Measurements from ENCODE around the gene SIRT2. TPM values are rescaled to one million over a fixed set of nuclear protein-coding genes. Genes with fewer than 3 reads are reported as not detected.
"Not testable (repeated sequence)": the region's sequence is repeated elsewhere in the genome, so short reads cannot be mapped to it uniquely, and the experiment has no call there.

Gene SIRT2
- total RNA-seq, 1 donor from 2014 or later: 38.0 TPM

GRCh38 chr19:38877781-38878574, 21.4 kb downstream of the SIRT2 start, which contains the start of gene RINL:
TSS of gene RINL (minus strand) at chr19:38878275. CDS start at chr19:38876742, 1,533 bp downstream.
- Mint-ChIP-seq H3K4me3 (ENCODE audit: low read depth) (no peak within 1 kb of the TSS), H3K4me1 (ENCODE audit: low read depth) (peaks cover 18% of the 10 kb centered on the region), H3K36me3 (ENCODE audit: insufficient read depth) (peaks cover 1% of the 10 kb centered on the region), H3K27me3 (no peaks in the 10 kb centered on the region), H3K9me3 (ENCODE audit: low read depth) (no peaks in the 10 kb centered on the region), H3K27ac (peak within 1 kb of the TSS; percentile 74)
- no peak for TF ChIP-seq CTCF (IDR thresholded peaks at IDR 0.05; ENCODE audit: unreplicated experiment)
- DNase-seq (ENCODE audit: low spot score, unreplicated experiment): no peak

GRCh38 chr19:38875656-38876395, 23.6 kb downstream of the SIRT2 start:
- H3K27ac Mint-ChIP-seq: peak overlapping the region; percentile 81

GRCh38 chr19:38873400-38873799, 26.0 kb downstream of the SIRT2 start:
- not testable (repeated sequence) for H3K27me3 Mint-ChIP-seq; H3K27ac Mint-ChIP-seq; H3K4me3 Mint-ChIP-seq (ENCODE audit: low read depth); DNase-seq (ENCODE audit: low spot score, unreplicated experiment); H3K36me3 Mint-ChIP-seq (ENCODE audit: insufficient read depth); H3K9me3 Mint-ChIP-seq (ENCODE audit: low read depth)
- peaks cover 18% of the 10 kb centered on the region for H3K4me1 Mint-ChIP-seq (ENCODE audit: low read depth)

More at GRCh38 chr19:38875656-38876395, 23.6 kb downstream of the SIRT2 start:
- Mint-ChIP-seq H3K4me3 (ENCODE audit: low read depth) (no peak overlapping the region), H3K9me3 (ENCODE audit: low read depth) (no peaks in the 10 kb centered on the region), H3K36me3 (ENCODE audit: insufficient read depth) (no peaks in the 10 kb centered on the region), H3K4me1 (ENCODE audit: low read depth) (peaks cover 18% of the 10 kb centered on the region), H3K27me3 (no peaks in the 10 kb centered on the region)
- no peak for DNase-seq (ENCODE audit: low spot score, unreplicated experiment)
- no peak for TF ChIP-seq CTCF (IDR thresholded peaks at IDR 0.05; ENCODE audit: unreplicated experiment)

- peak overlapping the region; percentile 53 for H3K4me3 Mint-ChIP-seq (ENCODE audit: low read depth)
- no peak for DNase-seq (ENCODE audit: low spot score, unreplicated experiment)
Measured at GRCh38 chr19:38870612-38871011, 28.8 kb downstream of the SIRT2 start.

GRCh38 chr19:38869836-38870607, 29.4 kb downstream of the SIRT2 start:
- Mint-ChIP-seq H3K9me3 (ENCODE audit: low read depth) (no peaks in the 10 kb centered on the region), H3K27me3 (no peaks in the 10 kb centered on the region), H3K4me3 (ENCODE audit: low read depth) (peak overlapping the region; percentile 66), H3K27ac (peak overlapping the region; percentile 41), H3K4me1 (ENCODE audit: low read depth) (peaks cover 5% of the 10 kb centered on the region), H3K36me3 (ENCODE audit: insufficient read depth) (no peaks in the 10 kb centered on the region)
- peak; percentile 76 for DNase-seq (ENCODE audit: low spot score, unreplicated experiment)
- peak; percentile 79 for TF ChIP-seq CTCF (IDR thresholded peaks at IDR 0.05; ENCODE audit: unreplicated experiment)

More at GRCh38 chr19:38870612-38871011, 28.8 kb downstream of the SIRT2 start:
- H3K9me3 Mint-ChIP-seq (ENCODE audit: low read depth): no peaks in the 10 kb centered on the region
- no peaks in the 10 kb centered on the region for H3K27me3 Mint-ChIP-seq
- no peaks in the 10 kb centered on the region for H3K36me3 Mint-ChIP-seq (ENCODE audit: insufficient read depth)
- H3K27ac Mint-ChIP-seq: no peak overlapping the region
- H3K4me1 Mint-ChIP-seq (ENCODE audit: low read depth): peaks cover 5% of the 10 kb centered on the region
- no peak for TF ChIP-seq CTCF (IDR thresholded peaks at IDR 0.05; ENCODE audit: unreplicated experiment)
